NCI-H748 (cell line): ENCODE results near the gene ATP9B.
"Not testable (repeated sequence)": the region's sequence is repeated elsewhere in the genome, so short reads cannot be mapped to it uniquely, and the experiment has no call there.

Source experiments
- DNase-seq: peaks from one replicate; lab custom pipeline; 2025; ENCODE audit not compliant: unreplicated experiment; lab: John Stamatoyannopoulos, UW

ATP9B gene

DNA sequence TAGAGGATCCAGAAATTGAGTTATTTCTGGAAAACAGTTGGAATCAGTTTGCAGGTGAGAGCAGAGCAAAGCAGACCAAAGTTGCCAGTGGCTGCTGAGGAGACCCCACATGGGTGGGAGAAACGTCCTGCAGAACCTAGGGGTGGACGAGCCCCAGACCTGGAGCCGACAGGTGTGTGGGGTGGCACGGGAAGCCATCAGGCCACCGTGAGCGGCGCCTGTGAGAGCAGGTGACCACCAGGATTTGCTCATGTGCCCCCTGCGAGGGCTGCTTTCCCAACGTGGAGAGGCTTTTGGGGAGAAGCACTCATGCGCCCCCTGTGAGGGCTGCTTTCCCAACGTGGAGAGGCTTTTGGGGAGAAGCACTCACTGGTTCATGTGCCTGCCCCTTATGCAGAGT, 209.7 kb downstream of the ATP9B start:
- DNase-seq: no peak

DNA sequence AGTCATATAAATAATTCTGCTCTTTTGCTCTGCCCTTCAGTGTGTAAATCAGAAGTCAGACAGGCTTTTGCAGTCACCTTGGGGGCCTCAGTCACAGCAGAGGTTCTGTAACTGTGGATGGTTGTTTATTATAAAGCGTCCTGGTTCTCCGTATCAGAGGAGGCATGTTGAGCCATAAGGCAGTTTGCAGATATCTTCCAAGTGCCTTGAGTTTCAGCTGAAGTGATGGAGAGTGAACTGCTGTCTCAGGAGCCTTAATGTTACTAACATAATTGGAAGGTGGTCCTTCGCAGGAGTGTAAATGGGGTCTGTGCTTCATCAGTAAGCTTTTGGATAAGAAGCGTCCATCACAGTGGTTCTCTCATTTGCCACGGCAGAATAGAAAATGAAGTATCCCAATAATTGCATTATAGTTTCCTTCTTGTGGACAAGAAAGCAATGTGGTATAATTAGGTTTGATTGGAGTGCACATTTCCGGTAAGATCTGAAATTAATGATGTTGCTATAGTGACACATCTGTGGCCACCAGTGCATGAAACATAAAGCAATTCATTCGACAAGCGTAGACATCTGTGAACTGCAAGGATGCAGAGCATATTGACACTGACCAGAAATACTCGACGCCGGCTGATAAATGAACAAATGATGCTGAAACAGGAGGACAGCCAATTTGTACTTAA, 214.1 kb downstream of the ATP9B start:
- peak; percentile 93 for DNase-seq

DNA sequence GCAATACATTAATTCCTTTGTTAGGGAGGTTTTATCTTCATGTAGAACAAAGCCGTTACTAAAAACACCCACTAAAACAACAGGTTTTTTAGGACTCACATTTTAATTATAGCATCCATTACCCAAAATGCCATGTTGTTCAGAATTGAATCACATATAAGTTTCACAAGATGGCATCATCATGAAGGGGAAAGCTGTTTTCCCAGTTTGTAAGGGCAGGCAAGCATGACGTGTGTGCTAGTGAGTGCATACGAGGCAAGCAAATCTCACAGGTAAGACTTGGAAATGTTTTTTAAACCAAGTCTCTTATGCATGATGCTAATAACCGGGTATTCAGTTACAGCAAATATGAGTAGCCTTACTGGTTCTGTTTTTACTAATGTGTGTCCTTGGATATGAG, 214.7 kb downstream of the ATP9B start:
- DNase-seq: peak; percentile 79

DNA sequence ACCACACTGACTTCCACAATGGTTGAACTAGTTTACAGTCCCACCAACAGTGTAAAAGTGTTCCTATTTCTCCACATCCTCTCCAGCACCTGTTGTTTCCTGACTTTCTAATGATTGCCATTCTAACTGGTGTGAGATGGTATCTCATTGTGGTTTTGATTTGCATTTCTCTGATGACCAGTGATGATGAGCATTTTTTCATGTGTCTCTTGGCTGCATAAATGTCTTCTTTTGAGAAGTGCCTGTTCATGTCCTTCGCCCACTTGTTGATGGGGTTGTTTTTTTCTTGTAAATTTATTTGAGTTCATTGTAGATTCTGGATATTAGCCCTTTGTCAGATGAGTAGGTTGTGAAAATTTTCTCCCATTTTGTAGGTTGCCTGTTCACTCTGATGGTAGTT, 216.0 kb downstream of the ATP9B start:
- not testable (repeated sequence) for DNase-seq

DNA sequence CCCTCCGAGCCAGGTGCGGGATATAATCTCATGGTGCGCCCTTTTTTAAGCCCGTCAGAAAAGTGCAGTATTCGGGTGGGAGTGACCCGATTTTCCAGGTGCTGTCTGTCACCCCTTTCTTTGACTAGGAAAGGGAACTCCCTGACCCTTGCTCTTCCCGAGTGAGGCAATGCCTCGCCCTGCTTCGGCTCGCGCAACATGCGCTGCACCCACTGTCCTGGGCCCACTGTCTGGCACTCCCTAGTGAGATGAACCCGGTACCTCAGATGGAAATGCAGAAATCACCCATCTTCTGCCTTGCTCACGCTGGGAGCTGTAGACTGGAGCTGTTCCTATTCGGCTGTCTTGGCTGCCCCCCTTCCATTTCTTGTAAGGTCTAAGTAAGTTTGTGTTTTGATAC, 221.2 kb downstream of the ATP9B start:
- DNase-seq: not testable (repeated sequence)

DNA sequence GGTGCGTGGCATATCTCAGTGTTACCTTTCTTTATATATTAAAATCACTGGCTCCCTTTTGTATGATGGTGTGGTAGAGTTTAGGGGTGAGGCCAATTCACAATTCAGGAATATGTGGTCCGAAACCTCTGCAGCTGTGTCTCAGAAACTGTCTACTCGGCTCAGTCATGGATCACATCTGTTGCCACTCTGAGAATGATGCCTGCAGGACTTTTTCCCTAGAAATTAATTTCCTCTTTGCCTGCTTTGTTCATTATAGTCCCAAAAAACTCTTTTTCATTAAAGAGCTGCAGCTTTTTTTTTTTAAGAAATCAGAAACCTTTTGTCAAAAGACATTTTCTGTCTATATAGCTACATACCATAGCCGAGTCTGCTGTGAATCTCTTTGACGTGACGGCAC, 221.7 kb downstream of the ATP9B start:
- no peak for DNase-seq

DNA sequence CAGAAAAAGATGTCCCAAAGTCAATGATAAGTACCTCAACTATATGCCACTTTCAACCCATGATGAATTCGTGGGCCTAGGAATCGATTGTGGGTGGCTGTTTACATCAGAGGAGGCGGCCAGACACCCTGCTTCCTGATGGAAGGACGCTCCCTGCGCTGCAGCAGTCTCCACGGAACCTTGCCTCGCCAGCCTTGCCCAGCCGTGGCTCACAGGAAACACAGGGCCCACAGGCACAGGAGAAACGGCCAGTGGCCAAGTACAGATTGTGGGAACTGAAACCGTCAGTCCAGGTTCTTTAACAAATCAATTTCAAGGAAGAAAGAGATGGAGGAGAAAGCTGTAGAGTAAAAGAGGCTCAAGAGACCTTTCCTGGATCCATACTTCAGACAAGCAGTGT, 225.0 kb downstream of the ATP9B start:
- no peak for DNase-seq

DNA sequence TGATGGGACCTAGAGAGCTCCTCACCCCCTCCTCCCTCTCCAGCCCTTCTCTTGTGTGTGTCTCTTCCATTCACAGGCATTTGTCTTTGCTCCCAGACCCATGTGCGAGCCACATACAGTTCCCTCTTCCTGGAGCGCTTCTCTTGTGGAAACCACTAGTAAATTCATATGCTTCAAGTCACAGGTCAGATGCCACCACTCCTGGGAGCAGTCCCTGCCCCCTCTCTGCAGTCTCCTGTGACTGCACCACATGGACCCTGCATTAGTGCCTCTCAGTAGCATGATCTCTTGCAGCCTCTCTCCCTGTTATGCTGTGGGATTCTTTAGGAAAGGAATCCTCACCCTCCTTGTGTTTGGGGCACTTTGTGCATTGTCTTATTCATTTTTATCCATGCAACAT, 230.1 kb downstream of the ATP9B start:
- DNase-seq: no peak

DNA sequence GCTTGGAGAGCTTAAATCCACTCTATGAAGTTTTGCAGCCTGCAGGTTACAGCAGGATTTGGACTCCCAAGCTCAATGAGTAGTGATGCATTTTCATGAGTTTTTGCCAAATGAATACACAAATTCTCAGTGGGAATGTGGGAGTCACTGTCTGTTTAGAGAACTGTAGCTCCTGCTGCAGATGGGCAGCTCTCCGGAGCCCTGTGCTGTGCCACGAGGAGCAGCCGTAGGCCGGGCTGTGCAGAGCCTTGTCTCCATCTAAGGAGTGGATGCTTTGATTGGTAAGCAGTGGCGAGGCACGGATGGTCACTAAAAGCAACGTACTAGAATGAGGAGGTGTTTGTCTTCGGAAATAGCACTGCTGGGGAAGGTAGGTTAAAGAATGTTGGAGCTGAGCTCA, 230.5 kb downstream of the ATP9B start:
- DNase-seq: no peak

DNA sequence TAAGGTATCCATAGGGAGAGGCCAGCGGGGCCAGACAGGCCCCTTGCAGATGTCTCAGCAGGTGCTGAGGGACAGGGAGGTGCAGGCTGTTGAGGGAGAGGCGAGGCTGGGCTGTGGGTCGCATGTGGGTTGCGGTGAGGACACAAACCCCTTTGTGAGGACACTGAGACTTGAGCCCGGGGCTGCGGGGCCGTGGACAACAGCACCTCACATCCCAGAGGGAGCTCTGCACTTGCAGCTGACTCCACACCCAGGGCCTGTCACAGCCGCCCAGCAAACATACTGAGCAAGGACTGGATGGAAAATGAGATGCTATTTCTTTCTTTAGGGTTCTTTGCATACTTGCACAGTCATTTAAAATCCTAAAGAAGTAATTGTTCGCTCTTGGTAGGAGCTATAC, 231.2 kb downstream of the ATP9B start:
- no peak for DNase-seq

DNA sequence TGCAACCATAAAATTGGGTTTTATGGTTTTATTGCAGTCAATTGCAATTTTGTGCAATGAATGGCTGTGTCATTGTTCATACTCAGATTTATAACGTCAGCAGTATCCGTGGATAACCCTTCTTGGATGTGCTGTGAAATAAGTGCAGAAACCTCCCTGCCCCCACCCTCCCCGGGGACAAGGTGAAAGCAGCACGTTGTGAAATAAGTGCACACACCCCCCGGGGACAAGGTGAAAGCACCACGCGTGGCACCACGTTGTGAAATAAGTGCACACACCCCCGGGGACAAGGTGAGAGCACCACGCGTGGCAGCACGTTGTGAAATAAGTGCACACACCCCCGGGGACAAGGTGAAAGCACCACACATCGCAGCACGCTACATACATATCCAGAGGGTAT, 232.9 kb downstream of the ATP9B start:
- DNase-seq: no peak

DNA sequence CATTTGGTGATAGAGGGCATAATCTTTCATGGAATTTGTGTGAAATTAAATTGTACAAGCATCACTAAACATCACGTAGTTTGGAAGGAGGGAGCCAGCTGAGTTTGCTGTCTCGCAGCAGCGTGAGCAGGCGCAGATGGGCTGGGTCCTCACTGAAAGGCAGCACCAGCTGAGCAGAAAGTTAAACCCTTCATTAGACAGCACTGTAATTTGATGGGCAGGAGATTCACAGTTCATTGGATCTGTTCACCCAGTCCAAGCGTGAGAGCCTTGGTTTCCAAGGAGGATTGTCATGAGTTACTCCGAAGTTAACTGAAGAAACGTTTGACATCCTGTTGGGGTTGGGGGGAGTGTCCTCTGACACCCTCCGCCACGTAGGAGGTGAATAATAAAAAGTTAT, 236.7 kb downstream of the ATP9B start:
- DNase-seq: no peak

DNA sequence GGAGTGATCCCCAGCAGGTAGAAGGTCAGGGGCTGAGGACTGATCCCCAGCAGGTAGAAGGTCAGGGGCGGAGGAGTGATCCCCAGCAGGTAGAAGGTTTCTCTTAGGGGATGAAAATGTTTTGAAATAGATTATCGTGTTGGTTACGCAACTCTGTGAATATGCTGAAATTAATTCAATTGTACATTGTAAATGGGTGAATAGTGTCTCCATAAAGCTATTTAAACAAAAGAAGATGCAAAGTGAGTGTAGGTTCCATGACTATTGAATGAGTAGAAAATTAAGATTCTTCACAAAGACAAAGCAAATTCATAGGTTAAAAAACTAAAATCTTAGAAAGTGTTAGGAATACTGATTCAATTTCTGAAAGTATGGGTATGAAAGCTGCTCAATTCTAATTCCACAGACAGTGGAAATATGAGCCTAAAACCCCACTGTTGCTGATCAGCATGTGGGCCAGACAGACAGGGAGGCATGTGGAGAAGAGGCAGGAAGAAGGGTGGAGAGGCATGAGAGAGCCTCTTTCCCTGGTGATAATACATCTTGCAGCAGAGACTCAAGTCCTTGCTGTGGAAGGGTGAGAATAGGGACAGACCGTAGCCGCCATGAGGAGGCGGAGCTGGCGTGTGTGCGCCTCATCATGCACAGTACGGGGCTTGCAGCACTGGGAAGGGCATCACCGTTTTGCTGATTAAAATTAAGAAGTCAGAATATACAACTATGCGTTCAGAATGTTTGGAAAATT, 240.6 kb downstream of the ATP9B start:
- DNase-seq: no peak

DNA sequence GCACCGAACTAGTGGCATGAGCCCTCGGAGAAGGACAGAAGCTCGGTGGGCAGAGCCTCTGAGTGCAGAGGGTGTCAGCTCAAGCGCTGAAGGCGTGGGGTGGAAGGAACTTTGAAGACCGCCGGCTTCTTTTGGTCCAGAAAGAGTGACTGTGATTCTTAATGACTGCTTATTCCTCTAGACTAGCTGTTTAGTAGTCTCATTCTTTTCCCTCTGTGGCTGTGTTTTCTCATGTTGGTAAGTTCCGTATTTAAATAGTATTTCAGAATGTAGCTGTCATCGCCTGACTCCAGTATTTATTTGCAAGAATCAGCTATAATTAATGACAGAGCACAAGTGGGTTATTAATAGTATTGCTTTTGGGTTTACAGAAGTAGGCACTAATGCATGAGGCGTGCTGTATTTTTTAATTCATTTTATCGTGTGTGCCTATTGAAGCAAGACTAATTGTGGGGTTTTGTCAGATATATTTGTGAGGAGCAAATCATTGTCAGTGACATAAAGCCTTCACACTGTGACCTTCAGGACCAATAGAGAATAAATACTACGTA, 245.7 kb downstream of the ATP9B start:
- DNase-seq: no peak

DNA sequence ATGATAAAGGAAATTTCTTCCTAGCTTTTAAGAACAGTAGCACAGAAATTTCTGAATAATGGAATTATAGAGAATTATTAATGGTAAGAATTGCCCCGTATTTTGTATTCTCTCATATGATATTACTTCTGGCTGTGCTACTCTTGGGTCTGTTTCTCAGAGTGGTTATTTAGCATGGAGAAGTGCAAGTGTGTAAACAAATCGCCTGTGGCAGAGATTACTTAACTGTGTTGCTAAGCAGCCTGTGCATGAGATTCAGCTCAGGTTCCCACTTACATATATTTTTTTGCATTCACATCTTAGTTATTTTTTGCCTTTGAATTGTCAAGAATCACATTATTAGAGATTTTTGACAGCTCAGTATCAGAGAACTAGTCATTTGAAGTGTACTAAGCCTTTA, 246.4 kb downstream of the ATP9B start:
- DNase-seq: peak; percentile 41

DNA sequence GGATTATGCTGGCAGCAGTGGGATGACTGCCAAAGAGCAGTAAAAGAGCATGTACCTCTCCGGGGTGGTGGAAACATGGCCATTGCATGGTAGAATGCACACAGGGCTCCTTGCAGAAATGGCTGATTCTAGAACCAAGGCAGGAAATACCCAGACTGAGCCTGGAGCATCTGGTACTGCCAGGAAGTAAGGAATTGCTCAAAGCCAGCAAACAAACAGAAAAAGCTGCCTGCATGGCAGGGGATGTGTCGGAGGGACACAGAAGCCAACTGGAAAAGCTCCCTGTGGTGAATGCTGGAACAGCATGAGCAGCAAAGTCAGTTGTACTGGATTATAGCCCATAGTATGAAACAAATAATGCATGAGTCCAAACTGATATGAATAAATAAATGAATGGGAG, 248.5 kb downstream of the ATP9B start:
- no peak for DNase-seq

DNA sequence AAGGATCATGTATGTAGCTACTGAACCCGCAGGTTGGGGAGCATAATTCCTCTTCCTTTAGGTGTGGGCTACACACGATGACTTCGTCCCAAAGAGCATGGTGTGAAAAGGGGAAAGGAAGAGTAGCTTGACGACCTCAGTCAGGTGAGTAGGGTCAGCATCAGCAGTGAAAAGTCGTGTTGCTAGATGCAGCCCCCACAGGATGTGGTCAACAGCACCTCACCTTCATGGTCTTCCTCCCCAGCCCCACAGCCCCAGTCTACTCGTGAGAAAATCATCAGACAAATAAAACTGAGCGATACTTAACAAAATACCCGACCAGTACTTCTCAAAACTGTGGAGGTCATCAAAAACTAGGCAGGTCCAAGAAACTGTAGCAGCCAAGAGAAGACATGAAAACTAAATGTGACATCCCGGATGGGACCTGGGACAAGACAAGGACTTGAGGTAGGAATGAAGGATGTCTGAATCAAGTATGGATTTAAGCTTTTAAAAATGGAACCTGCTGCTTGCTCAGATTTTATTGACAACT, 249.0 kb downstream of the ATP9B start:
- no peak for DNase-seq

DNA sequence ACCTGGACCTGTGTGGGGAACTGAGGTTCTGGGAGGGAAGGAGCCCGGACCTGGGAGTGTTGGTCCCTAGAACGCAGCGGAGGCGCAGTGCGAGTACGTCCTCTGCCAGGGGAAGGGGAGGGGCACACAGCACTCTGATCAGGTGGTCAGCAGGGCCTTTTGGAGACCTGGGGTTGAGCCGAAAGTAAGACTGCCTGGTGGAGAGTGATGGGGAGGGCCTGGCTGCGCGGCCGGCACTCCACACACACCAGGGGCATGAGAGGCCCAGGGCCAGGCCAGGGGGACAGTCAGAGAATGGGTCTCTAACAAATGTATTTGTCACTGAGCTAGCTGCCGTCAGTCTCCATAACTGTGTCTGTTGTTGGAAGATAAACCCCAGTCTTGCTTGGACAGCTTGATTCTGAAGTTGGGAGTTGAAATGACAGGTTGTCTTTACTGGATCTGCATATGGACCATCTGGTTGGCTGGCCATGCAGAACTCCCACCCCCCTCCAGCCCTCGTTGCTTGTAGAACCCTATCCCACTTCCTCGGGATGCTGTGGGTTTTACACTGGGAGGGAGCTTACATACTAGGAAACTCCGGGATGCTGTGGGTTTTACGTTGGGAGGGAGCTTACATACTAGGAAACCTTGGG, 251.1 kb downstream of the ATP9B start:
- DNase-seq: no peak

DNA sequence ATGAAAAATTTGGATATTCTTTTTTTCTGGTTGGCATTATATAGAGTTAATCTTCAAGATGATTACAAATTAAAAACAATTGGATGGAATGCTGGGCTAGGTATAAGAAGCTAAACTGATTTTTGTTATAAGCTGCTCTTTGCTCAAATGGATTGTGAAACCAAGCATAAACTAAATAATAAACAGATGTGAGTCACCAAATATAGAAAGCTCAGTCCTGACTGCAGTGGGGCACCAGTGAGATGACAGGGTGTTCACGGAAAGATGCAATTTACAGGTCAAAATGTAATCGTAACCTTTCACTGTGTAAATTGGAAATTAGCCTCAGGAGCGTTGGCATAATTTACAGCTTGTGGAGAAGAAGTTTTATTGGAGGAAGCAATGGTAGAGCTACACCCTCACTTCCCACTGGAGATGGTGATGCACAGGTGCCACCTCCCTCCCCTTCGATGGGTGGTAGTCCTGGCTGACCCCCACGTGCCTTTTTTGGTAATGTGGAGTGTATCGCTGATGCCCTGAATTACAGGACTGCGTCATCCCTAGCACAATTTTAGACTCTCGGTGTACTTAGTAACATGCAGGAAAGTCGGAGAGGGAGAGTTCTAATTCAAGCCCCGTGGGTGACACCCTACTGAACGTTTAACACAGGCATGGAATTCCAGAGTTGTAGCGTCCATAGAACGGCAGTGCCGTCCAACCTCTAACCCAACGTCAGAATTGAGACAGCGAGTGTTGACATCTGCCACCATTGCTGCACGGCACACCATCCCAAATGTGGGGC, 252.6 kb downstream of the ATP9B start:
- peak; percentile 43 for DNase-seq

DNA sequence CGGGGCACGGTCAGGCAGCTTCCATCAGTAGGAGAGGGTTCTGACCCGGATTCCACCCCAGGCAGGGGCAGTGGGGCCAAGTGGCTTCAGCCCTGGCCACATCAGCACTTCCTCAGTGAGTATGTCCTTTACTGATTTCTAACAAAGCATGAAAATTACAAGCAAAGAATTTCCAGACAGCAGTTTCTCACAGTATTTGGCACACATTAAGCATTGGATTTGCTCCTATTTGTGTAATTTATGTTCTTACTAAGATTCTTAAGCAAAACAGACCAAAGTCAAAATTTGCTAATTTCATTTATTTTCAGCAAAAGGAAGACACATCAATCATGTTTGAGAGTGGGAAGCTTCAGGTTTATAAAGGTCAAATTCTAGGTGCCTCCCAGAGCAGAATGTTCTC, 253.2 kb downstream of the ATP9B start:
- DNase-seq: no peak

DNA sequence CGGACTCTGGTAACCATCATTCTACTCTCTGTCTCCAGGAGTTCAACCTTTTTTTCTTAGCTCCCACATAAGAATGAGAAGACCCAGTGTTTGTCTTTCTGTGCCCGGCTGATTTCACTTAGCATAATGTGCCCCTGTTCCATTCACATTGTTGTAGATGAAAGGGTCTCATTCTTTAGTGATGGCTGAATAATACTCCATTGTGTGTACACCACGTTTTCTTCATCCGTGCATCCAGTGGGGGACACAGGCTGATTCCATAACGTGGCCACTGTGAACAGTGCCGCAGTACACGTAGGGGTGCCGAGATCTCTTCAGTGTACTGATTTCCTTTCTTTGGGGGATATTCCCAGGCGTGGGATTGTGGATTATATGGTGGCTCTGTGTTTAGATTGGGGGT, 254.3 kb downstream of the ATP9B start:
- DNase-seq: no peak
